A549 (cell line): ENCODE measurements around the gene FMNL2. TPM values are rescaled to one million over a fixed set of nuclear protein-coding genes. Genes with fewer than 3 reads are reported as not detected.
A peak's percentile ranks its signal among the peaks of the same experiment; 100 is the strongest.

ENCODE experiments used
- ATAC-seq, 2 experiments: fragments of 200-7000 bp in 1 of 2; fragments of >200 bp in 1 of 2; cut with Nextera tagmentation in 1 of 2; cut with Tn5 transposase in 1 of 2; 3 replicates each; pipeline versions ENCODE4 v1.8.0 to v1.9.1; 2018 to 2020; ENCODE audit warnings: mild to moderate bottlenecking in 1 of 2, moderate library complexity in 1 of 2
- CTCF ChIA-PET: fragments of 300-600 bp; sonication (Branson Sonifier 250); formaldehyde crosslinking; extraction: SDS; loops from one replicate; lab custom pipeline; 2021; ENCODE audit warnings: antibody characterized with exemption, inconsistent platforms; lab: Yijun Ruan, JAX
- POLR2A ChIA-PET: fragments of 350-600 bp; formaldehyde crosslinking; extraction: SDS; loops from one replicate; lab custom pipeline; 2021; ENCODE audit warnings: antibody characterized with exemption, inconsistent platforms; lab: Yijun Ruan, JAX
- DNase-seq, 2 experiments: peaks; one replicate each; pipeline versions ENCODE4 v3.0.0 to v3.0.0-alpha.2; 2011 to 2016; ENCODE audit warnings: low read depth in 1 of 2, low spot score in 1 of 2
- FAIRE-seq: peaks from 2 replicates; lab custom pipeline; 2011; peaks lifted over from hg19 to GRCh38; lab: Jason Lieb, UNC
- H3K27ac ChIP-seq, 2 experiments: fragments of >200 bp; sonication (Bioruptor Twin); formaldehyde crosslinking; 3 replicates each; pipeline ENCODE4 v1.5.1; 2016 to 2017
- H3K4me1 ChIP-seq: fragments of >200 bp; sonication (Bioruptor Twin); formaldehyde crosslinking; 3 replicates; pipeline ENCODE4 v1.6.1; 2016
- H3K4me2 ChIP-seq: fragments of >200 bp; sonication (Bioruptor Twin); formaldehyde crosslinking; 3 replicates; pipeline ENCODE4 v1.6.1; 2016
- H3K4me3 ChIP-seq: fragments of >200 bp; sonication (Bioruptor Twin); formaldehyde crosslinking; 3 replicates; pipeline ENCODE4 v1.5.1; 2016
- H3K9me3 ChIP-seq: fragments of >200 bp; sonication (Bioruptor Twin); formaldehyde crosslinking; 3 replicates; pipeline ENCODE4 v1.6.1; 2016
- CEBPB ChIP-seq, 2 experiments: fragments of >200 bp in 1 of 2; sonication (Bioruptor Twin) in 1 of 2; formaldehyde crosslinking in 1 of 2; IDR thresholded peaks; 2 replicates each; pipeline ENCODE4 v1.6.1; 2012 to 2016
- CHD2 ChIP-seq: fragments of 150-350 bp; IDR thresholded peaks from 2 replicates; pipeline ENCODE4 v1.6.1; 2014; ENCODE audit warnings: low read length; ENCODE audit not compliant: partially characterized antibody
- GATA3 ChIP-seq: IDR thresholded peaks from 2 replicates; pipeline ENCODE4 v1.6.1; 2012; ENCODE audit warnings: borderline replicate concordance
- HES2 ChIP-seq: fragments of >200 bp; sonication (Bioruptor Twin); formaldehyde crosslinking; IDR thresholded peaks from 2 replicates; pipeline ENCODE4 v1.6.1; 2016
- HEYL ChIP-seq: fragments of 250-450 bp; sonication (Bioruptor Pico); IDR thresholded peaks from 2 replicates; pipeline ENCODE4 v1.8.0; 2021; ENCODE audit warnings: mild to moderate bottlenecking, moderate library complexity
- HMGXB4 ChIP-seq: fragments of 250-450 bp; sonication (Bioruptor Pico); IDR thresholded peaks from 2 replicates; pipeline ENCODE4 v1.5.0; 2021; ENCODE audit warnings: mild to moderate bottlenecking, moderate library complexity, borderline replicate concordance
- HOXB13 ChIP-seq: fragments of 250-450 bp; sonication (Bioruptor Pico); IDR thresholded peaks from 2 replicates; pipeline ENCODE4 v1.5.0; 2020; ENCODE audit warnings: low read depth, mild to moderate bottlenecking, moderate library complexity
- HOXB5 ChIP-seq: fragments of 250-450 bp; sonication (Bioruptor Pico); IDR thresholded peaks from 2 replicates; pipeline ENCODE4 v1.5.0; 2020; ENCODE audit warnings: mild to moderate bottlenecking, moderate library complexity
- KDM1A ChIP-seq: fragments of 200-600 bp; sonication (generic); IDR thresholded peaks from 2 replicates; pipeline ENCODE4 v1.6.1; 2016; ENCODE audit warnings: low read depth, mild to moderate bottlenecking
- KDM5A ChIP-seq: fragments of 200-600 bp; sonication (generic); IDR thresholded peaks from 2 replicates; pipeline ENCODE4 v1.6.1; 2016; ENCODE audit warnings: antibody characterized with exemption, mild to moderate bottlenecking
- MAFK ChIP-seq: fragments of 450-650 bp; IDR thresholded peaks from 2 replicates; pipeline ENCODE4 v1.6.1; 2014; ENCODE audit not compliant: partially characterized antibody
- POLR2AphosphoS2 ChIP-seq: conservative IDR thresholded peaks from 2 replicates; pipeline ENCODE4 v1.6.1; 2012; ENCODE audit warnings: low read length, improper control_type of control experiment, inconsistent platforms
- RAD21 ChIP-seq, 2 experiments: fragments of >200 bp in 1 of 2; sonication (Bioruptor Twin) in 1 of 2; formaldehyde crosslinking in 1 of 2; IDR thresholded peaks in 1 of 2; conservative IDR thresholded peaks in 1 of 2; 2 replicates in 1 of 2; 3 replicates in 1 of 2; pipeline ENCODE4 v1.6.1; 2012 to 2018; ENCODE audit warnings: inconsistent platforms in 1 of 2
- RARB ChIP-seq: fragments of 250-450 bp; sonication (Bioruptor Pico); IDR thresholded peaks from 2 replicates; pipeline ENCODE4 v1.8.0; 2021; ENCODE audit warnings: mild to moderate bottlenecking, moderate library complexity
- RCOR1 ChIP-seq: fragments of 150-350 bp; IDR thresholded peaks from 2 replicates; pipeline ENCODE4 v1.6.1; 2014; ENCODE audit warnings: antibody characterized with exemption, low read length, low read depth
- REST ChIP-seq: fragments of 200-600 bp; sonication (generic); IDR thresholded peaks from 2 replicates; pipeline ENCODE4 v1.6.1; 2016; ENCODE audit warnings: antibody characterized with exemption, mild to moderate bottlenecking, moderate library complexity
- RFX5 ChIP-seq: fragments of 450-650 bp; IDR thresholded peaks from 2 replicates; pipeline ENCODE4 v1.7.1; 2014; ENCODE audit warnings: antibody characterized with exemption, mild to moderate bottlenecking, moderate library complexity
- SMC3 ChIP-seq: fragments of >200 bp; sonication (Bioruptor Twin); formaldehyde crosslinking; IDR thresholded peaks from 3 replicates; pipeline ENCODE4 v1.6.1; 2018; ENCODE audit warnings: inconsistent platforms
- SREBF2 ChIP-seq: fragments of 450-650 bp; IDR thresholded peaks from 2 replicates; pipeline ENCODE4 v1.6.1; 2014; ENCODE audit warnings: mild to moderate bottlenecking, moderate library complexity
- TP53 ChIP-seq: fragments of 250-450 bp; sonication (Bioruptor Pico); IDR thresholded peaks from 2 replicates; pipeline ENCODE4 v1.5.0; 2021; ENCODE audit warnings: mild to moderate bottlenecking, moderate library complexity
- ZC3H11A ChIP-seq: fragments of 450-650 bp; IDR thresholded peaks from 2 replicates; pipeline ENCODE4 v1.6.1; 2014; ENCODE audit warnings: antibody characterized with exemption, mild to moderate bottlenecking
- ZFP36 ChIP-seq: fragments of 450-650 bp; IDR thresholded peaks from 2 replicates; pipeline ENCODE4 v1.6.1; 2014; ENCODE audit warnings: borderline replicate concordance; ENCODE audit not compliant: partially characterized antibody
- ZNF302 ChIP-seq: fragments of 250-450 bp; sonication (Bioruptor Pico); IDR thresholded peaks from 2 replicates; pipeline ENCODE4 v1.9.0; 2021; ENCODE audit warnings: inconsistent platforms, mild to moderate bottlenecking, moderate library complexity
- WGBS: methylation state at CpG from one replicate; pipeline ENCODE4 v1.1.6; 2017; ENCODE audit errors: missing lambda C conversion rate; 5-methylcytosine and 5-hydroxymethylcytosine counted together
- polyA plus RNA-seq, 4 experiments: library from polyadenylated mRNA; depleted of rRNA in 3 of 4; stranded (reverse); fragments of >200 nt; fragmentation: RNase III in 1 of 4; extraction: RNeasy Plus Mini Kit Qiagen cat#74134 plus additional on column Dnase treatment in 1 of 4; gene quantifications; 2 replicates in 3 of 4; 3 replicates in 1 of 4; pipeline ENCODE4 v1.2.3, GENCODE V29; 2011 to 2017

The FMNL2 gene
- polyA plus RNA-seq, 2 of the 4 experiments (the other 2 are of a cell fraction), result 27.9 to 36.5 TPM

GRCh38 chr2:152646775-152647174, 311.8 kb downstream of the FMNL2 start:
- Histone ChIP-seq H3K27ac (no peak overlapping the region), H3K4me1 (peaks cover 15% of the 10 kb centered on the region; the same call in 2 of the 3 replicates), H3K4me3 (no peak overlapping the region), H3K9me3 (no peaks in the 10 kb centered on the region), H3K4me2 (no peak overlapping the region)
- FAIRE-seq (no peak), ATAC-seq (peak; percentile 62 to 72), DNase-seq (peak; percentile 4 to 36)
- ChIA-PET CTCF (interaction anchor here (1.1 to 6.3 kb wide), 4 partner anchors 13 to 471 kb away, joined by 3 to 63 read pairs (median 8); partner anchors contain the start of gene STAM2), POLR2A (interaction anchor here (0.5 kb wide), 1 partner anchor 245 kb away, joined by 3 read pairs; no protein-coding TSS in a partner anchor)
- WGBS, result 79% methylated on average over 3 of the region's 3 CpGs
- TF ChIP-seq ZC3H11A (no peak), MAFK (peak; percentile 66), ZNF302 (no peak), SREBF2 (no peak), RCOR1 (no peak), HES2 (no peak), RARB (CRISPR knock-in tag) (no peak), RAD21 (conservative IDR thresholded peaks at IDR 0.05 in 1 of 2, IDR thresholded peaks at IDR 0.05 in 1 of 2) (no peak)

- Histone ChIP-seq H3K27ac (no peak overlapping the region), H3K4me1 (peaks cover 15% of the 10 kb centered on the region; the same call in 2 of the 3 replicates), H3K9me3 (no peaks in the 10 kb centered on the region), H3K4me3 (no peak overlapping the region), H3K4me2 (no peak overlapping the region)
- FAIRE-seq, result no peak
- WGBS, result 92% methylated on average over 9 of the region's 9 CpGs
- ATAC-seq, result peak in 1 of 2 experiments; percentile 9; a peak in 2 of 6 replicates
- TF ChIP-seq HMGXB4 (no peak), GATA3 (no peak), SMC3 (no peak), CHD2 (no peak), HEYL (no peak), CEBPB (IDR thresholded peaks at IDR 0.05) (no peak), TP53 (no peak), KDM5A (no peak), ZFP36 (no peak), POLR2AphosphoS2 (no peak), MAFK (no peak), RCOR1 (no peak), HOXB5 (CRISPR knock-in tag) (no peak), REST (no peak), HOXB13 (no peak), RFX5 (no peak), KDM1A (no peak)
- DNase-seq, result no peak
- ChIA-PET POLR2A (no interaction called here), CTCF (interaction anchor here (1.1 to 6.3 kb wide), 4 partner anchors 13 to 472 kb away, joined by 3 to 63 read pairs (median 4); partner anchors contain the start of gene STAM2)
Measured at GRCh38 chr2:152647552-152647951, 312.6 kb downstream of the FMNL2 start.
